Osteocyte (in vitro differentiated cells): ENCODE data around the gene LRRN1. TPM values are rescaled to one million over a fixed set of nuclear protein-coding genes. Genes with fewer than 3 reads are reported as not detected.

Source experiments
- DNase-seq: peaks from one replicate; pipeline ENCODE4 v3.0.0; 2021; ENCODE audit warnings: mixed read lengths; ENCODE audit not compliant: unreplicated experiment; ENCODE audit errors: extremely low spot score
- H3K27ac Mint-ChIP-seq: one replicate; pipeline ENCODE4 v1.8.0; 2021; ENCODE audit warnings: mild to moderate bottlenecking, mixed read lengths; ENCODE audit not compliant: unreplicated experiment
- H3K27me3 Mint-ChIP-seq: one replicate; pipeline ENCODE4 v1.8.0; 2021; ENCODE audit warnings: mixed read lengths; ENCODE audit not compliant: unreplicated experiment
- H3K36me3 Mint-ChIP-seq: one replicate; pipeline ENCODE4 v1.8.0; 2021; ENCODE audit warnings: mixed read lengths; ENCODE audit not compliant: unreplicated experiment
- H3K4me1 Mint-ChIP-seq: one replicate; pipeline ENCODE4 v1.8.0; 2021; ENCODE audit warnings: mixed read lengths; ENCODE audit not compliant: unreplicated experiment
- H3K4me3 Mint-ChIP-seq: one replicate; pipeline ENCODE4 v1.8.0; 2021; ENCODE audit warnings: mild to moderate bottlenecking, moderate library complexity, mixed read lengths; ENCODE audit not compliant: unreplicated experiment
- H3K9me3 Mint-ChIP-seq: one replicate; pipeline ENCODE4 v1.8.0; 2021; ENCODE audit warnings: mixed read lengths; ENCODE audit not compliant: unreplicated experiment
- total RNA-seq: library from RNA; stranded (reverse); gene quantifications from 2 replicates; pipeline ENCODE4 v1.2.1, GENCODE V29; 2021
- TF ChIP-seq, protein P1 (sequence below): fragments of 200-600 bp; sonication (generic); IDR thresholded peaks from 2 replicates; pipeline ENCODE4 v1.5.0; 2021; ENCODE audit warnings: antibody characterized with exemption, mild to moderate bottlenecking, moderate library complexity

Gene LRRN1
- total RNA-seq, 1 donor from 2014 or later = 0.99 TPM

DNA sequence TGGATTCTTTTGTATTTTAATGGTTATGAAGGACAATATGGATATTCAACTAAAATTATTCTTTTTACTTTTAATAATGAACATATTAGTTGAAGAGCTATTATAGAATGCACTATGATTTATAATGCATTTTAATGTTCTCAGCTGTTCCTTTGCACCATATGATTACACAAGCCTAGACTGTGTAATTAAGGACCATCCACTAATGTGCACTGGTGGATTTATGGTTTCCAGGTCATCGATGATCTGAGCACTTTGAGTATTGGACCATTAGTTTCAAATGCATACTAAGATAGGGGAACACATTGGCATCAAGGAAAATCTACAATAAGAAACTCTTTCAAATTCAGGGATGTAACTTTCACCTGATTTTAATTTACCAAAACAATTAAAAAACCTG lies 16.8 kb downstream of the LRRN1 start:
- no peaks in the 10 kb centered on the region for H3K36me3 Mint-ChIP-seq
- TF ChIP-seq, protein P1, sequence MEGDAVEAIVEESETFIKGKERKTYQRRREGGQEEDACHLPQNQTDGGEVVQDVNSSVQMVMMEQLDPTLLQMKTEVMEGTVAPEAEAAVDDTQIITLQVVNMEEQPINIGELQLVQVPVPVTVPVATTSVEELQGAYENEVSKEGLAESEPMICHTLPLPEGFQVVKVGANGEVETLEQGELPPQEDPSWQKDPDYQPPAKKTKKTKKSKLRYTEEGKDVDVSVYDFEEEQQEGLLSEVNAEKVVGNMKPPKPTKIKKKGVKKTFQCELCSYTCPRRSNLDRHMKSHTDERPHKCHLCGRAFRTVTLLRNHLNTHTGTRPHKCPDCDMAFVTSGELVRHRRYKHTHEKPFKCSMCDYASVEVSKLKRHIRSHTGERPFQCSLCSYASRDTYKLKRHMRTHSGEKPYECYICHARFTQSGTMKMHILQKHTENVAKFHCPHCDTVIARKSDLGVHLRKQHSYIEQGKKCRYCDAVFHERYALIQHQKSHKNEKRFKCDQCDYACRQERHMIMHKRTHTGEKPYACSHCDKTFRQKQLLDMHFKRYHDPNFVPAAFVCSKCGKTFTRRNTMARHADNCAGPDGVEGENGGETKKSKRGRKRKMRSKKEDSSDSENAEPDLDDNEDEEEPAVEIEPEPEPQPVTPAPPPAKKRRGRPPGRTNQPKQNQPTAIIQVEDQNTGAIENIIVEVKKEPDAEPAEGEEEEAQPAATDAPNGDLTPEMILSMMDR = no peak
- H3K4me3 Mint-ChIP-seq = no peak overlapping the region

DNA sequence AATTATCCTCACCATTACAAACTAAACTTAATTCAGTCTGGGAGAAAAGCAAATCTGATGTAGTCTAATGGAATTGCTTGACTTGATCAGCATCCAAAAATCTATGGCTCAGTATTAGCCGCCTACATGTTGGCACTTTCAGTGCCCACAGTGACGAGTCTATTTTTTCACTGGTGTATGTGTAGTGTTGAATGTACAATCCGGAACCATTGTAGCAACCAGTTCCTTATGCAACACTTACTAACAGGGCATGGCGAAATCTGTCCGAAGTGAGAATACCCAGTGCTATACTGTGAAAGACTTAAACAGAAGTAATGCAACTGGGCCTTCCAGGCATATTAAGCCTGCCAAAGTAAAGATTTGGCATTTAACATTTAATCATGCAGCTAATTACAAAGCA lies 18.6 kb downstream of the LRRN1 start:
- no peaks in the 10 kb centered on the region for H3K9me3 Mint-ChIP-seq
- H3K4me3 Mint-ChIP-seq = no peak overlapping the region
- no peak for DNase-seq
- TF ChIP-seq, protein P1 = no peak
- H3K4me1 Mint-ChIP-seq = no peaks in the 10 kb centered on the region
- H3K27ac Mint-ChIP-seq = no peak overlapping the region
- H3K36me3 Mint-ChIP-seq = no peaks in the 10 kb centered on the region
- no peaks in the 10 kb centered on the region for H3K27me3 Mint-ChIP-seq

More for the DNA sequence above, 16.8 kb downstream of the LRRN1 start:
- DNase-seq = no peak
- Mint-ChIP-seq H3K9me3 (no peaks in the 10 kb centered on the region), H3K27ac (no peak overlapping the region), H3K27me3 (no peaks in the 10 kb centered on the region), H3K4me1 (no peaks in the 10 kb centered on the region)

DNA sequence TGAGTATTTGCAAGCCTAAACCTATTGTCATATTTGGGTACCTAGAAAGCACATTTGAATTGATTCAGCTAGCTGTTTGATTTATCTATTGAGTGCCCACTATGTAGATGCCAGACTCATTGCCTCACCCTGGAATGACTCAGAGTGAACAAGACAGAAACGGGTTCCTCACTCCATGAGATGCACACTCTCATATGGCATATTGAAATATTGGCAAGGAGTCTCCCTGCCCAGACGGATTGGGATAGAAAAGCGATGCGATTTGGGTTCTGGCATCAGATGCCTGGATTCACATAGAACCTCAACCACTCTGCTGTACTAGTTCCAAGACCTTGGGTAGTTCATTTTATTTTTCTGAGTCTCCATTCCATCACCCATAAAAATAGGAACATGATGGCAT lies 22.5 kb downstream of the LRRN1 start:
- Mint-ChIP-seq H3K27ac (no peak overlapping the region), H3K4me3 (no peak overlapping the region), H3K4me1 (no peaks in the 10 kb centered on the region), H3K36me3 (no peaks in the 10 kb centered on the region), H3K27me3 (no peaks in the 10 kb centered on the region), H3K9me3 (no peaks in the 10 kb centered on the region)
- TF ChIP-seq, protein P1 = no peak
- no peak for DNase-seq

DNA sequence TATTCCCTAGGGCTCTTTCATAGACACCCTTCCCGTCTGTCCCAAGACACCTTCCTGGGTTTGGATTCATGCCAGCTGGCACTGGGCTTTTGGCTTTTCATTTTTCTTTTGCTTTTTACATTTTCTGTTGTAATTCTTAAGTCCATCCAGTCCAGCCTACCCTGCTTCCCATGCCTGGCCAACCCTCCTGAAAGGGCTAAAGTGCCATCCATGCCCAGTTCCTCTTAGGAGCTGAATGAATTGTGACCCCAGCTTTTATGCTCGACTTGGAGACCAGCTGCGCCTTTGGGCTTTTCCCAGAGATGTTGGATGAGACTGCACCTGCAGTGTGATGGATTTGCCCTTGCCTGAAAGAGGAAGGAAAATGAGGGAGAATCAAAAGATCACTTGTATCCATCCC lies 25.8 kb downstream of the LRRN1 start:
- Mint-ChIP-seq H3K4me1 (no peaks in the 10 kb centered on the region), H3K36me3 (no peaks in the 10 kb centered on the region), H3K9me3 (peaks cover 2% of the 10 kb centered on the region), H3K27me3 (no peaks in the 10 kb centered on the region), H3K27ac (no peak overlapping the region), H3K4me3 (no peak overlapping the region)
- TF ChIP-seq, protein P1 = no peak
- no peak for DNase-seq

DNA sequence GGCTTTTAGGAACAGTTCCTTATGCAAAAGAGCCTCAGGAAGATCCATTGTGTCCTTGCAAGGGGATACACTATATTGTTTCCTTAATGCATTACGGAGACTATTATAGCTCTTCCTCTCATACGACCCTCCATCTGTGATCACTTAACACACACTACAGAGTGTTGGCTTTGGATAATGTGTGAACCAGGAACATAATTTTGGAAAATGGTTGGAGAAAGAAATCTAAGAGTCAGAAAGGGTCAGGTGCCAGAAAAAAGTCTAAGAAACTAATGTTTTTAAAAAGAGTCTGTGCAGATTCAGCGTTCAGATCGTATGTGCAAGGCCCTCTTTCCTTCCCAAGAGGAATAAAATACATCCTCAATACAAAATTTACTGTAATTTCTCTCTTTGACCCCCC lies 27.3 kb downstream of the LRRN1 start:
- H3K27me3 Mint-ChIP-seq = no peaks in the 10 kb centered on the region
- H3K36me3 Mint-ChIP-seq = no peaks in the 10 kb centered on the region
- no peaks in the 10 kb centered on the region for H3K4me1 Mint-ChIP-seq
- TF ChIP-seq, protein P1 = no peak
- DNase-seq = no peak
- no peak overlapping the region for H3K4me3 Mint-ChIP-seq
- H3K9me3 Mint-ChIP-seq = peaks cover 6% of the 10 kb centered on the region
- no peak overlapping the region for H3K27ac Mint-ChIP-seq
